Medulla oblongata (tissue), 1 donor: ENCODE measurements around the gene STARD3NL.
"Not testable (repeated sequence)": the region's sequence is repeated elsewhere in the genome, so short reads cannot be mapped to it uniquely, and the experiment has no call there.

ENCODE experiments used
- DNase-seq: peaks from one replicate; pipeline ENCODE4 v3.0.0-alpha.2; 2015; ENCODE audit errors: extremely low spot score

STARD3NL gene

DNA sequence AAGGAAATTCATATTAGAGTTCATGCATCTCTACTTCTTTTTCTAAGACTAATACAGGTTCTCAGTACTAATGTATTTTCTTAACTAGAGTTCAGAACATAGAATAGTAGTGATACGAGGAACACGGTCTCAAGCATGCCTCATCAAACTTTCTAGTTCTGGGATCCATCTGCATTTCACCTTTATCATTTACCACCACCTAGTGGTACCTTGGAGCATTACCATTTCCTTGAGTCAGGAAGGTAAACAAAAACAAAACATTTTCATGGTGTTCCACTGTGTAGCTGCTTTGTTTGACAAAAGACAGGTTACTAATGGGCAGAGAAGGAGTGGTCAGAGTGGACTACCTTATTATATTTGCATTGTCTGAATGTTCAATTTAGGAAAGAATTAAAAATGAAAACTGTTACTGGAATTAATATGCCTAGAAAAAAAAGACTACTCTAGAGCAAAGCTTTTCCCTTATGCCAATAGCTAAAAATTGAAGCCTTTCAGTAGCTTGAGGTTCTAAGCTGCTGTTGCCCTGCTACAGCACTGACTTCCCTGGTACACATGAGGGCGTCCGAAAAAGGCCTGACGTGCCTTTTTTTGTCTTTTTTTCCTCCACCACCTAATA, 44.5 kb downstream of the STARD3NL start:
- peak; percentile 84 for DNase-seq

DNA sequence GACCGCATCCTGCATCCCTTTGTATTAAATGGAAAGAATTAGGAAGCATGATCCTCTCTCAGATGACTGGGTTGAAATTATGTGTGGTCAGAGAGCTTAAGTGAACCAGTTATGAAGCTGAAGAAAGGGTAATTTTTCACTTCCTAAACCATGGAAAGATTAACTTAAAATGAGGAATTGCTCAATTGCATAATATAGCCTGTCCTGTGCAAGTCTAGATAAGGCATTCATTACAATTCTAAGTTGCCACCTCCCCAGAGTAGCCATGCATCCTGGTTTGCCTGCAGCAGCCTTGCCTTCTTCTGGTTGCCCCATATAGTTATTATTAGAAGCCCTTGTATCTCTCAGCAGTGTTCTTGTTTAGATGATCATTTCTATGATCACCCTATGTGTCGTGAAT, 45.3 kb downstream of the STARD3NL start:
- DNase-seq = no peak

DNA sequence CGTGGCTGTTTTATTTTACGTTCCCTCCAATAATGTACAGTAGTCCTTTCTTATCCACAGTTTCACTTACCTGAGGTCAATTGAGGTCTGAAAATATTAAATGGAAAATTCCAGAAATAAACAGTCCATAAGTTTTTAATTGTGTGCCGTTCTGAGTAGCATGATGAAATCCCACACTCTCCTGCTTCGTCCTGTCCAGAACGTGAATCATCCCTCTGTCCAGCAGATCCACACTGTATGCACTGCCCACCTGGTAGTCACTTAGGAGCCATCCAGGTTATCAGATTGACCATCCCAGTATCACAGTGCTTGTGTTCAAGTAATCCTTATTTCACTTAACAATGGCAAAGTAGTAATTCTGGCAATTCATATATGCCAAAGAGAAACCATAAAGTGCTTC, 46.3 kb downstream of the STARD3NL start:
- no peak for DNase-seq

DNA sequence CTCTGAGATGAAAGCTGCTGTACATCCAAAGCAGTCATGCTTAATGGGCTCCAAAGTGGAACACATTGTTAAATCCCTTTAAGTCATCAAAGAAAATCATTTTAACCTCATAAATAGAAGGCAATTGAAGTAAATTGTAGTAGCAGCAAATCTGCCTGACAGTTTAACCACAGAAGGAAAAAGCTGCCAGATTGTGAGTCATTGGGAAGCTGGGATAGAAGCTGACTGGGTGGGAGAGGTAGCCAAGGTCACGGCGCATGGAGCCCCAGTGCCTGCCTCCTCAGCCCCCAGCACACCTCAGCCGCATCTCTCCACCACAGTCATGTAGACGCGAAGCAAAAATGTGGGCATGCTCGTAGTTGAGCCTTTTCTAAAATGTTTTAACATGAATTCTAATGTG, 51.3 kb downstream of the STARD3NL start:
- no peak for DNase-seq

DNA sequence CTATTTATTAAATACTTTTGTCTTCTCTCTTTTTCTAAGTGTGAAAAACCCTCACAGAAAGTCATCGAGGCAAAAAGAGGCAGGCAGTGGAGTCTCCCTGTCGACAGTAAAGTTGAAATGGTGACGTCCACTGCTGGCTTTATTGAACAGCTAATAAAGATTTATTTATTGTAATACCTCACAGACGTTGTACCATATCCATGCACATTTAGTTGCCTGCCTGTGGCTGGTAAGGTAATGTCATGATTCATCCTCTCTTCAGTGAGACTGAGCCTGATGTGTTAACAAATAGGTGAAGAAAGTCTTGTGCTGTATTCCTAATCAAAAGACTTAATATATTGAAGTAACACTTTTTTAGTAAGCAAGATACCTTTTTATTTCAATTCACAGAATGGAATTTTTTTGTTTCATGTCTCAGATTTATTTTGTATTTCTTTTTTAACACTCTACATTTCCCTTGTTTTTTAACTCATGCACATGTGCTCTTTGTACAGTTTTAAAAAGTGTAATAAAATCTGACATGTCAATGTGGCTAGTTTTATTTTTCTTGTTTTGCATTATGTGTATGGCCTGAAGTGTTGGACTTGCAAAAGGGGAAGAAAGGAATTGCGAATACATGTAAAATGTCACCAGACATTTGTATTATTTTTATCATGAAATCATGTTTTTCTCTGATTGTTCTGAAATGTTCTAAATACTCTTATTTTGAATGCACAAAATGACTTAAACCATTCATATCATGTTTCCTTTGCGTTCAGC, 52.0 kb downstream of the STARD3NL start:
- no peak for DNase-seq

DNA sequence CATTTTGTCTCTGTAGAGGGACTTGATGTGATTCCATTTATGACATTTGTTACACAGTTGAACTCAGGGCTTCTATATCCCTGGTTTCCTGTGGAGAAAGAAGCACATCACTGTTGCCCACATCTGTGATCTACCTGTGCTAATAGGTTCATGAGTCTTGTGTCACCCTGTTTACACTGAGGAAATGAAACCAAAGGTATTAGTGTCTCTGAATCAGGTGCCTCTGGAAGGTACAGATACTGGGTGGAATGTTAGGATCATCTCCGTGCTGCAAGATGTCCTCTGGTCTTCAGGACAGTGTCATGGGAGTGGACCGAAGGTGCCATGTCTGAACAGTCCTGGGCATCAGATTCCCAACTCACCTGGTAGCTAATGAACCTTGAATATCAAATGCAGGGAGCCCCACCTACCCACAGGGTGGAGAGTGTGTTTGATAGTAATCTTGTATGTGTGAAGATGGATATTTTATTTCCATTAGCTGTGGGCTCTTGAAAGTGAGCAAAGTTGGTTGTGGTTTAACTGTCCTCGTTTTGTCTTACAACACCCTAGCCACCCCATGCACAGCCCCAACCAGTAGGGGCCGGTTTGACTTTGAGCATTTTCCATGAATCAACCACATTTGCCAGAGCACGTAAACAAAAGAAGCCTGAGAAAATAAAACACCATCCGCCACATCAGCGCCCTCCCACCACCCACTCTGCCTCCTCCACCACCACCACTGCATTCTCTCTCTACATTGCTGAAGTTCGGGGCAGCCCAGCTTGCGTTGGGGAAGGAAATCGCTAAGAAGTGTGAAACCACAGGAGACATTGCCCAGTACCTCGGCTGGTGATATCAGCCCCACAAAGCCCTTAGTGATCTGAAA, 54.7 kb downstream of the STARD3NL start:
- no peak for DNase-seq

DNA sequence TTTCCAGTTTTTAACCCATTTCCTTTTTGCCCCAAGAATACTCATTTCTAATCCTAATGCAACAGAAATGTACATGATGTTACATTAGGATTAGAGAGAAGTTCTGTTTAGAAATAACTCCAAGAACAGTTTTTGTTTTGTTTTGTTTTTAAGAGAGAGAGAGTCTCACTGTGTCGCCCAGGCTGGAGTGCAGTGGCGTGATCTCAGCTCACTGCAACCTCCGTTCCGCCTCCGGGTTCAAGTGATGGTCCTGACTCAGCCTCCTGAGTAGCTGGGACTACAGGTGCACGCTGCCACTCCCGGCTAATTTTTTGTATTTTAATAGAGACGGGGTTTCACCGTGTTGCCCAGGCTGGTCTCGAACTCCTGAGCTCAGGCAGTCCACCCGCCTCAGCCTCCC, 56.7 kb downstream of the STARD3NL start:
- DNase-seq = not testable (repeated sequence)

DNA sequence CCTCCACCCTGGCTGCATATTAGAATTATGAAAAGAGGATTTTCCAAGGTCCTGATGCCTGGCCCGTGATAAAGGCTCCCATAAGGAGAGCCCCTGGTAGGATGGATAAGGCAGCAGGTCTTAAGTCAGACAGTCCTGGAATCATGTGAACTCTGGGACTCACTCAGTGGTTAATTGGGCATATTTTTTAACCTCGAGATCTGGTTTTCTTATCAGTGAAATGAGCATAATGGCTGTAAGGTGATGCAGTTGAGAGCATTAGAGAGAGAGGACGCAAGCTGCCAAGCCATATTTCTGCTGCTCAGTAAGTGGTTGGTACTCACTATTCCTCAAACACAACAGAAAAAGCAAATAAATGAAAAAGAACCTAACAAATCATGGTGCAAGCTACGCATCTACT, 57.6 kb downstream of the STARD3NL start:
- no peak for DNase-seq

DNA sequence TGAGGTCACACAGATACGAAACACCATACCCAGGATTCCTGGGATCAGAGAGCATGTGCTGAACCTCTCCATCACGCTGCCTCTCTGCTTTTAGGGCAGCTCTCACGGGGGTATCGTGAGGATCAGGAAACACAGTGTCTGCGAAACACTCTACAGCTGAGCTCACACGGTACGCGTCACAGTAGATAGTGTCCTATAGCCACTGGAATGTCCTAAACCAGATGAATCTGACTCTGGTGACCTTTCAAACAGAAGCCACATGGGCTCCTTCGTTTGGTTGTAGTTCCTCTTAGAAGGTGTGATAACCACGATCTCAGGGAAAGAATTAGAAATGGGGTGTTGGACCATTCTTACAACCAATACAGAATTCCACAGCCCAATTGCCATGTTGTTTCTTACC, 61.1 kb downstream of the STARD3NL start:
- not testable (repeated sequence) for DNase-seq

DNA sequence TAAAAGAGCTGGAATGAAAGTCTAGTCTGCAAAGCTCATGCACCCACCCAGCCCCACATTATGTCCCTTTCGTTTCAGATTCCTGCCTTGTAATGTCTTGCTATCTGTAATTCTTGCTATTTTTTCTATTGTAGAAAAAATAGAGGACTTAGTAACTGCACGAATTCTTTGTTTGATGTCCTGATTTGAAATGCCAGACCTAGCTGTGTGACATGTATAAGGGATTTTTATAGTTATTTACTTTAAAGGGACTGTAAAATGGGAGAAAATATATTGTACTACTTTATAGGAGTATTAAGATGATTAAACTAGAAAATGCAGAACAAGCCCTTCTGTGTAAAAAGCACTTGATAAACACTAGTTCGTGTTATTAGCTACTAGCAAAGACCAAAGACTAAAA, 63.0 kb downstream of the STARD3NL start:
- no peak for DNase-seq

DNA sequence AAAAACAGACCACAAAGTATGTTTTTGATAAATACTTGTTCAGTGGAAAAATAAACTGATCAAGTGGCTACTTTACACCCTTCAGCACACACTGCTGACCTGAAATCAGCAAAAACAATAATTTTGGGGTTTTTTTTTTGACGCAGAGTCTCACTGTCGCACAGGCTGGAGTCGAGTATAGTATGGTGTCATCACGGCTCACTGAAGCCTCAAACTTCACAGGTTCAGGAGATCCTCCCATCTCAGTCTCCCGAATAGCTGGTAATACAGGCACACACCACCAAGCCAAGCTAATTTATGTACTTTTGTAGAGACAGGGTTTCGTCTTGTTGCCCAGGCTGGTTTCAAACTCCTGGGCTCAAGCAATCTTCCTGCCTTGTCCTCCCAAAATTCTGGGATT, 64.8 kb downstream of the STARD3NL start:
- no peak for DNase-seq

DNA sequence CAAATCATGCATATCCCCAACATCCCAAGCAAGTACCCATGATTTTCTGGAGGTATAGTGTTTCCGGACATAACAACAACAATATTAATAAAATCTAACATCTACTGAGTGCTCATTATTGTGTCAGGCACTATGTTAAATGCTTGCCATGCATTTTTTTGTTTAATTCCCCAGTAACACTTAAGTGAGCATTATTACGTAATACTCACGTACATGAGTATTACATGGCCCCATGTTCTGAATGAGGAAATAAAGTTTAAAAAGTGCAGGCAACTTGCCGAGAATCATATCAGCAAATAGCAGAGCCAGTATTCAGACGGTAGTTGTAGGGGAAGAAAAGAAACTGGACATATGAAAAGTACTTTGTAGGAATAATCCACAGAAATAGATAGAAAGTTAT, 65.3 kb downstream of the STARD3NL start:
- not testable (repeated sequence) for DNase-seq

DNA sequence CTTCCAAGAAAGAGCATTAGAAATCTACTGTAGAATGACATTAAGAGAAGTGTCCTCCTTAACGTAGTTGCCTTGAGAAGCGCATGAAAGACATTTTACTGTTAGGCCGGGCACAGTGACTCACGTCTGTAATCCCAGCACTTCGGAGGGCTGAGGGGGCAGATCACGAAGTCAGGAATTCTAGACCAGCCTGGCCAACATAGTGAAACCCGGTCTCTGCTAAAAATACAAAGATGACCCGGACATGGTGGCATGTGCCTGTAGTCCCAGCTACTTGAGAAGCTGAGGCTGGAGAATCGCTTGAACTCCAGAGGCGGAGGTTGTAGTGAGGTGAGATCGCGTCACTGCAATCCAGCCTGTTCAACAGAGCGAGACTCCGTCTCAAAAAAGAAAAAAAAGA, 66.5 kb downstream of the STARD3NL start:
- no peak for DNase-seq

DNA sequence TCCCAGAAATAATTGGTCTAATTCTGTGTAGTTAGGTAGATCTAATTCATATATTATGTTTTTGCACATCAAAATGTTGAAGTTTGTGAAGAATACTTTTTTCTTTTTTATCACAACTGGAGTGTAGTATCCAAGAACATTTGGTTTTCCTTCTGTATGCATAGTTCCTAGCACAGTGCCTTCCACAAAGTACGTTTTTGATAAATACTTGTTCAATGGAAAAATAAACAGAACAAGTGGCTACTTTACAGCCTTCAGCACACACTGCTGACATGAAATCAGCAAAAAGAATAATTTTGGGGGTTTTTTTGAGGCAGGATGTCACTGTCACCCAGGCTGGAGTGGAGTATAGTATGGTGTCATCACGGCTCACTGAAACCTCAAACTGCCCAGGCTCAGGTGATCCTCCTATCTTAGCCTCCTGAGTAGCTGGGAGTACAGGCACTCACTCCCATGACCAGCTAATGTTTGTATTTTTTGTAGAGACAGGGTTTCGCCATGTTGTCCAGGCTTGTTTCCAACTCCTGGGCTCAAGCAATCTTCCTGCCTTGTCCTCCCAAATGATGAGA, 67.4 kb downstream of the STARD3NL start:
- no peak for DNase-seq

DNA sequence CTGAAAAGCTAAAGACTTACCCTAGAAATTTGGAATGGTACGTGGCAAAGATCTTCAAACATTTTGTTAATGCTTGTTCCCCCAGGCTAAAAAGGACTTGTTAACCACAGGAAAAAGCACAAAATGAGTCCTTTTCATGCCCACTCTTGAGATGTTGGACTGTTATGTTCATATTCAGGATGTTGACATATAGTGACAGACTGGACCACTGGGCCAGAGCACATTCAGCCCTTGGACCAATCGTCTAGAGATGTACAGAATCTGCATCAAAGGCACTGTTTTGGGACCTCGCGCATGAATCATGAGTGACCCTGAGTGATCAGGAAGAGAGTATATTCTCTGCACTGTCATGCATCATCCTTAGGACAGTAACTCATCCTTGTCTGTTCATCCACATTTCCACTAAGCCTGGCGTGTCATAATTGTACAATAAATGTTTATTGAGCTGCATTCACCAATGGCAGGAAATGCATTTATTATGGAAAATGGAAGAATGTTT, 70.1 kb downstream of the STARD3NL start:
- no peak for DNase-seq

DNA sequence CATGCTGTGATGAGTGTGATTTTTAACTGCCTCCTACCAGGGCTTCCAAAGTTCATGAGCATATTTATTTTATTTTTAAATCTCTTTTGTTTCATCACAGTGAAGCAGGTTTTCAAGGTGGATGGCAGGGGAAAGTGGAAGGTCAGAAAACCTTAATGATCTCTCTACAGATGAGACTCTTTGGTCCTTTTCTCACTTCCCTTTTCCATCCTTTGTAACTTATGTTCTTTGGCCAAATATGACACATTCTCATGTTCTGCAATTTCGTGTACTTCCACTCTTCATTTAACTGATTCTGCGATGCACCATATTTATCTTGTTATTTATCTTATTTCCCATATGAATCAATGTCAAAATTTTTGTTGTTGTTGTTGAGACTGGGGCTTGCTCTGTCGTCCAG, 71.8 kb downstream of the STARD3NL start:
- DNase-seq = not testable (repeated sequence)

DNA sequence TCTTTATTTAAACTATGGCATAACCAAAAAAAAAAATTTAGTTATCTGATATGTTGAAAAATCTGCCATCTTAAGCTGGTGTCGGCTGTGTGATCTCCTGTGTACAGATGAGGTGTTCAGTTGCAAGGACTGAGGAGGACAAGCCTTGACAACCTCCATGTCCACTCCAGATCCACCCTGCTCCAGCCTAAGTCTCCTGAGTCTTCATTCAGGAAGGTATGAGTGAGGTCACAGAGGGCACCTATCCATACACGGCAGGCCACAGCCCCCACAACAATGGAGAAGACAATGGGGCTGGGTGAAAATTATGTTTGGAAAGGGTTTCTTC, 79.3 kb downstream of the STARD3NL start:
- no peak for DNase-seq

DNA sequence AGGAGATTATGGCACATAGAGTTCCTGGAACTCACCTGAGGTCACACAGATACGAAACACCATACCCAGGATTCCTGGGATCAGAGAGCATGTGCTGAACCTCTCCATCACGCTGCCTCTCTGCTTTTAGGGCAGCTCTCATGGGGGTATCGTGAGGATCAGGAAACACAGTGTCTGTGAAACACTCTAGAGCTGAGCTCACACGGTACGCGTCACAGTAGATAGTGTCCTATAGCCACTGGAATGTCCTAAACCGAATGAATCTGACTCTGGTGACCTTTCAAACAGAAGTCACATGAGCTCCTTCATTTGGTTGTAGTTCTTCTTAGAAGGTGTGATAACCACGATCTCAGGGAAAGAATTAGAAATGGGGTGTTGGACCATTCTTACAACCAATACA, 81.1 kb downstream of the STARD3NL start:
- not testable (repeated sequence) for DNase-seq

DNA sequence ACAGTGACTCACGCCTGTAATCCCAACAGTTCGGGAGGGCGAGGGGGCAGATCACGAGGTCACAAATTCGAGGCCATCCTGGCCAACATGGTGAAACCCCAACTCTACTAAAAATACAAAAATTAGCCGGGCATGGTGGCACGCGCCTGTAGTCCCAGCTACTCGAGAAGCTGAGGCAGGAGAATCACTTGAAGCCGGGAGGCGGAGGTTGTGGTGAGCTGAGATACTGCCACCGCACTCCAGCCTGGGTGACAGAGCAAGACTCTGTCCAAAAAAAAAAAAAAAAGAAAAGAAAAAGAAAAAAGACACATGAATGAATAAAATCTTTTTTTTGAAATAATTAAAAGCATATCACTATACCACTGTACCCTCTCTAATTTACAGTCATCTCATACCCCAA, 83.6 kb downstream of the STARD3NL start:
- not testable (repeated sequence) for DNase-seq

DNA sequence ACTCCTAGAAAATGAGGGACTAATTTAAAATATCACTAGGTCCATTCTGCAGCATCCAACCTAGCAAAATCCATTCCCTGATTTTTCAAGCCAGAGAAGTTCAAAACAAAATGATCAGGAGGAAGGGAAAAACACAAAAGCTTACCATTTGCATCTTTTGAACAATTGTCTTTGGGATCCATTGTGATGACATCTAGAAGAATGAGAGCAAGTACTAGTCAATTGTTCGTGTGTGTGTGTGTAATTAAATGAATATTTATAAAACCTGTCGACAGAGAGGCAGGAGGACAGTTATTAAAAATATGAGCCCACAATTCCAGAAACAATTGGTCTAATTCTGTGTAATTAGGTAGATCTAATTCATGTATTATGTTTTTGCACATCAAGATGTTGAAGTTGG, 84.0 kb downstream of the STARD3NL start:
- peak; percentile 58 for DNase-seq

DNA sequence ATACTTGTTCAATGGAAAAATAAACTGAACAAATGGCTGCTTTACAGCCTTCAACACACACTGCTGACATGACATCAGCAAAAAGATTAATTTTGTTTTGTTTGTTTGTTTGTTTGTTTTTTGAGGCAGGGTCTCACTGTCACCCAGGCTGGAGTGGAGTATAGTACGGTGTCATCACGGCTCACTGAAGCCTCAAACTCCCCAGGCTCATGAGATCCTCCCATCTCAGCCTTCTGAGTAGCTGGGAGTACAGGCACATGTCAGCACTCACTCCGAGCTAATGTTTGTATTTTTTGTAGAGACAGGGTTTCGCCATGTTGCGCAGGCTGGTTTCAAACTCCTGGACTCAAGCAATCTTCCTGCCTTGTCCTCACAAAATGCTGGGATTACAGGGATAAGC, 84.5 kb downstream of the STARD3NL start:
- DNase-seq = no peak

DNA sequence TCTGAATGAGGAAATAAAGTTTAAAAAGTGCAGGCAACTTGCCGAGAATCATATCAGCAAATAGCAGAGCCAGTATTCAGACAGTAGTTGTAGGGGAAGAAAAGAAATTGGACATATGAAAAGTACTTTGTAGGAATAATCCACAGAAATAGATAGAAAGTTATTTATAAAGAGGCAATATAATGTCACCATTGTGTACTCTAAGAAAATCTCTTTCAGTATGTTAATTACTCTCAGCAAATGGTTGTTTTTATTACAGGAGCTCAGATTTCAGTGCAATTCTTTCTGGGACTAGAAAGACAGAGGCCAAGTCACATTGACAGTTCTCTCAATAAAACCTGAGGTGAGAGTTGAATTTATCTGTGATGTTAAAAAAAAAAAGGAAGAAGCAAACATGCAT, 85.2 kb downstream of the STARD3NL start:
- peak; percentile 26 for DNase-seq
